ENCODE data around the gene FBRS.

DNA sequence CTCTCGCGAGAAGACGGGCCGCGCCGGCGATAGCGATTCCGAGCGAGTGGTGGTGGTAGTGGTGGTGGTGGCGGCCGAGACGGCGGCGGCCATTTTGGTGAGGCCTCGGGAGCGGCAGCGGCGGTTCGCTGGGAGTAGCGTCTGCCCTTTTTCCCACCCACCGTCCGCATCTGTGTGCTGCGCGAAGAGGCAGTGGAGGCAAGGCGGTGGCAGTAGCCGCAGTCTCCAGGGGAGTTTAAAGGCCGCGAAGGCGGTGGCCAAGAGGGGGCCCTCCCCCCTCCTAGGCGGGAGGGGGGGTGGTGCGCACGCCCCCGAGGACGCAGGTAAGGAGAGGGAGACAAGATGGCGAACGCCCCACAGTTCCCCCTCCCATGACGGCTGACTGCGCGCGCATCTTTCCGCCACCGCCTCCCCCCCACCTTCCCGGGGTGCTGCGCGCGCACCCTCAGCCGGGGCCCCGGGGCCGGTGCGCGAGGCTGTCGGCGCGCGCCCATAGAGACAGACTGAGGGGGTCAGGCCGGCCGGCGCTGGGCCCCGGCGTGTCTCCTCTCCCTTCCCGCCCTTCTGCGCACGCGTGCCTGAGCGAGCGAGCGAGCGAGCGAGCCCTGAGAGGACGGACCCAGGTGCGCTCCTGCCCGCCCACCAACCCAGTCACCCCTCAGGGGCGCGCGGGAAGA lies 40.0 kb downstream of the FBRS start:
- TF ChIP-seq, protein P1, sequence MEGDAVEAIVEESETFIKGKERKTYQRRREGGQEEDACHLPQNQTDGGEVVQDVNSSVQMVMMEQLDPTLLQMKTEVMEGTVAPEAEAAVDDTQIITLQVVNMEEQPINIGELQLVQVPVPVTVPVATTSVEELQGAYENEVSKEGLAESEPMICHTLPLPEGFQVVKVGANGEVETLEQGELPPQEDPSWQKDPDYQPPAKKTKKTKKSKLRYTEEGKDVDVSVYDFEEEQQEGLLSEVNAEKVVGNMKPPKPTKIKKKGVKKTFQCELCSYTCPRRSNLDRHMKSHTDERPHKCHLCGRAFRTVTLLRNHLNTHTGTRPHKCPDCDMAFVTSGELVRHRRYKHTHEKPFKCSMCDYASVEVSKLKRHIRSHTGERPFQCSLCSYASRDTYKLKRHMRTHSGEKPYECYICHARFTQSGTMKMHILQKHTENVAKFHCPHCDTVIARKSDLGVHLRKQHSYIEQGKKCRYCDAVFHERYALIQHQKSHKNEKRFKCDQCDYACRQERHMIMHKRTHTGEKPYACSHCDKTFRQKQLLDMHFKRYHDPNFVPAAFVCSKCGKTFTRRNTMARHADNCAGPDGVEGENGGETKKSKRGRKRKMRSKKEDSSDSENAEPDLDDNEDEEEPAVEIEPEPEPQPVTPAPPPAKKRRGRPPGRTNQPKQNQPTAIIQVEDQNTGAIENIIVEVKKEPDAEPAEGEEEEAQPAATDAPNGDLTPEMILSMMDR (IDR thresholded peaks at IDR 0.05): peak in 2 of 4 experiments; percentile 8 to 17
- TF ChIP-seq POLR2AphosphoS5 (IDR thresholded peaks at IDR 0.05) (peak; percentile 74), EP300 (IDR thresholded peaks at IDR 0.05) (no peak)

Measured in gastroesophageal sphincter (tissue), 3 donors.